ENCODE results near the gene C11orf65. TPM values are rescaled to one million over a fixed set of nuclear protein-coding genes. Genes with fewer than 3 reads are reported as not detected.

The C11orf65 gene
- total and polyA plus RNA-seq, 7 experiments from 2014 or later: 0.27 to 2.0 (median 0.61) TPM

- Histone ChIP-seq H3K4me3 (ENCODE audit: low read length) (no peak overlapping the region), H3K27me3 (ENCODE audit: control insufficient read depth in 2 of 2, insufficient read depth in 2 of 2, low read length in 2 of 2) (no peaks in the 10 kb centered on the region), H3K27ac (ENCODE audit: low read depth, low read length) (no peak overlapping the region), H3K9me3 (ENCODE audit: control insufficient read depth in 2 of 3, low read length in 3 of 3) (no peaks in the 10 kb centered on the region), H3K36me3 (ENCODE audit: control insufficient read depth in 2 of 3, insufficient read depth in 3 of 3, low read length in 3 of 3) (peaks cover 9 to 38% (median 12%) of the 10 kb centered on the region in 3 experiments), H3K4me1 (ENCODE audit: control insufficient read depth in 2 of 2, insufficient read depth in 2 of 2, low read length in 2 of 2) (no peaks in the 10 kb centered on the region)
- intact Hi-C loops (cut with micrococcal nuclease): no loop called here
- Mint-ChIP-seq H3K9me3 (peaks cover 0 to 15% (median 2%) of the 10 kb centered on the region in 11 donors), H3K36me3 (peaks cover 0 to 79% (median 62%) of the 10 kb centered on the region in 5 donors), H3K27ac (peak overlapping the region in 3 of 9 donors; percentile 21 to 62 (median 38)), H3K4me3 (no peak overlapping the region), H3K27me3 (no peaks in the 10 kb centered on the region), H3K4me1 (peaks cover 0 to 9% (median 0%) of the 10 kb centered on the region in 7 donors)
- DNase-seq (no peak), ATAC-seq (no peak)
- ChIA-PET CTCF (interaction anchor here (0.8 kb wide), 1 partner anchor 67 kb away, joined by 5 read pairs; no protein-coding TSS in a partner anchor), POLR2A (no interaction called here)
Observed at GRCh38 chr11:108368134-108368533, 99.2 kb downstream of the C11orf65 start.

GRCh38 chr11:108364159-108364558 is 103.2 kb downstream of the C11orf65 start:
- ATAC-seq (no peak), DNase-seq (no peak)
- no peak overlapping the region for H3K27ac ChIP-seq (ENCODE audit: low read depth, low read length)
- no peaks in the 10 kb centered on the region for H3K27me3 Mint-ChIP-seq
- no peak overlapping the region for H3K4me3 ChIP-seq (ENCODE audit: low read length)
- H3K9me3 ChIP-seq (ENCODE audit: control insufficient read depth in 2 of 3, low read length in 3 of 3): no peaks in the 10 kb centered on the region
- H3K4me1 Mint-ChIP-seq: peaks cover 0 to 9% (median 0%) of the 10 kb centered on the region in 7 donors
- peaks cover 9 to 42% (median 12%) of the 10 kb centered on the region in 3 experiments for H3K36me3 ChIP-seq (ENCODE audit: control insufficient read depth in 2 of 3, insufficient read depth in 3 of 3, low read length in 3 of 3)
- CTCF ChIA-PET: interaction anchor here (0.5 kb wide), 1 partner anchor 19 kb away, joined by 3 read pairs; no protein-coding TSS in a partner anchor
- POLR2A ChIA-PET: no interaction called here
- peaks cover 0 to 53% (median 48%) of the 10 kb centered on the region in 5 donors for H3K36me3 Mint-ChIP-seq
- peaks cover 0 to 4% (median 0%) of the 10 kb centered on the region in 11 donors for H3K9me3 Mint-ChIP-seq
- peak overlapping the region in 2 of 9 donors; percentile 3 to 32 for H3K27ac Mint-ChIP-seq
- no peaks in the 10 kb centered on the region for H3K4me1 ChIP-seq (ENCODE audit: control insufficient read depth in 2 of 2, insufficient read depth in 2 of 2, low read length in 2 of 2)
- H3K27me3 ChIP-seq (ENCODE audit: control insufficient read depth in 2 of 2, insufficient read depth in 2 of 2, low read length in 2 of 2): no peaks in the 10 kb centered on the region
- intact Hi-C loops (cut with micrococcal nuclease): no loop called here
- H3K4me3 Mint-ChIP-seq: no peak overlapping the region

GRCh38 chr11:108351468-108351867 is 115.9 kb downstream of the C11orf65 start:
- Histone ChIP-seq H3K4me3 (ENCODE audit: low read length) (no peak overlapping the region), H3K9me3 (ENCODE audit: control insufficient read depth in 2 of 3, low read length in 3 of 3) (no peaks in the 10 kb centered on the region), H3K27ac (ENCODE audit: low read depth, low read length) (no peak overlapping the region), H3K27me3 (ENCODE audit: control insufficient read depth in 2 of 2, insufficient read depth in 2 of 2, low read length in 2 of 2) (no peaks in the 10 kb centered on the region), H3K36me3 (ENCODE audit: control insufficient read depth in 2 of 3, insufficient read depth in 3 of 3, low read length in 3 of 3) (peaks cover 48 to 90% (median 49%) of the 10 kb centered on the region in 3 experiments), H3K4me1 (ENCODE audit: control insufficient read depth in 2 of 2, insufficient read depth in 2 of 2, low read length in 2 of 2) (no peaks in the 10 kb centered on the region)
- Mint-ChIP-seq H3K9me3 (peaks cover 0 to 1% (median 0%) of the 10 kb centered on the region in 11 donors), H3K27me3 (no peaks in the 10 kb centered on the region), H3K36me3 (peaks cover 33 to 86% (median 74%) of the 10 kb centered on the region in 5 donors), H3K4me3 (no peak overlapping the region), H3K4me1 (peaks cover 0 to 11% (median 5%) of the 10 kb centered on the region in 7 donors), H3K27ac (peak overlapping the region in 6 of 9 donors; percentile 8 to 79 (median 40))
- CTCF ChIA-PET: interaction anchor here (0.9 kb wide), 1 partner anchor 181 kb away, joined by 3 read pairs; no protein-coding TSS in a partner anchor
- POLR2A ChIA-PET: no interaction called here
- no peak for ATAC-seq
- DNase-seq: no peak
- intact Hi-C loops (cut with micrococcal nuclease): loop anchor here in 1 of 2 donors (2.0 kb wide), 1 partner anchor 15 kb away; no protein-coding TSS in a partner anchor

GRCh38 chr11:108346451-108346850 is 120.9 kb downstream of the C11orf65 start:
- Mint-ChIP-seq H3K9me3 (peaks cover 0 to 1% (median 0%) of the 10 kb centered on the region in 11 donors), H3K27ac (peak overlapping the region in 3 of 9 donors; percentile 36 to 76 (median 64)), H3K36me3 (peaks cover 24 to 70% (median 54%) of the 10 kb centered on the region in 5 donors), H3K4me3 (no peak overlapping the region), H3K27me3 (no peaks in the 10 kb centered on the region), H3K4me1 (peaks cover 2 to 34% (median 22%) of the 10 kb centered on the region in 7 donors)
- Histone ChIP-seq H3K27me3 (ENCODE audit: control insufficient read depth in 2 of 2, insufficient read depth in 2 of 2, low read length in 2 of 2) (no peaks in the 10 kb centered on the region), H3K4me3 (ENCODE audit: low read length) (no peak overlapping the region), H3K4me1 (ENCODE audit: control insufficient read depth in 2 of 2, insufficient read depth in 2 of 2, low read length in 2 of 2) (no peaks in the 10 kb centered on the region), H3K27ac (ENCODE audit: low read depth, low read length) (peak overlapping the region; percentile 37), H3K9me3 (ENCODE audit: control insufficient read depth in 2 of 3, low read length in 3 of 3) (no peaks in the 10 kb centered on the region), H3K36me3 (ENCODE audit: control insufficient read depth in 2 of 3, insufficient read depth in 3 of 3, low read length in 3 of 3) (peaks cover 20 to 66% (median 21%) of the 10 kb centered on the region in 3 experiments)
- intact Hi-C loops (cut with micrococcal nuclease): no loop called here
- no peak for DNase-seq
- CTCF ChIA-PET: no interaction called here
- ATAC-seq: no peak
- POLR2A ChIA-PET: no interaction called here

GRCh38 chr11:108345767-108346166 is 121.6 kb downstream of the C11orf65 start:
- Histone ChIP-seq H3K4me1 (ENCODE audit: control insufficient read depth in 2 of 2, insufficient read depth in 2 of 2, low read length in 2 of 2) (no peaks in the 10 kb centered on the region), H3K27ac (ENCODE audit: low read depth, low read length) (no peak overlapping the region), H3K9me3 (ENCODE audit: control insufficient read depth in 2 of 3, low read length in 3 of 3) (no peaks in the 10 kb centered on the region), H3K27me3 (ENCODE audit: control insufficient read depth in 2 of 2, insufficient read depth in 2 of 2, low read length in 2 of 2) (no peaks in the 10 kb centered on the region), H3K4me3 (ENCODE audit: low read length) (no peak overlapping the region), H3K36me3 (ENCODE audit: control insufficient read depth in 2 of 3, insufficient read depth in 3 of 3, low read length in 3 of 3) (peaks cover 14 to 59% (median 19%) of the 10 kb centered on the region in 3 experiments)
- Mint-ChIP-seq H3K27me3 (no peaks in the 10 kb centered on the region), H3K4me1 (peaks cover 2 to 34% (median 22%) of the 10 kb centered on the region in 7 donors), H3K4me3 (no peak overlapping the region), H3K9me3 (peaks cover 0 to 1% (median 0%) of the 10 kb centered on the region in 11 donors), H3K27ac (peak overlapping the region in 5 of 9 donors; percentile 36 to 77 (median 54)), H3K36me3 (peaks cover 23 to 63% (median 52%) of the 10 kb centered on the region in 5 donors)
- no peak for DNase-seq
- no peak for ATAC-seq
- ChIA-PET CTCF (interaction anchor here (0.8 kb wide), 1 partner anchor 308 kb away, joined by 3 read pairs; no protein-coding TSS in a partner anchor), POLR2A (no interaction called here)
- intact Hi-C loops (cut with micrococcal nuclease): loop anchor here in 1 of 2 donors (1.0 kb wide), 1 partner anchor 8 kb away; no protein-coding TSS in a partner anchor

GRCh38 chr11:108343714-108344113 is 123.6 kb downstream of the C11orf65 start:
- Mint-ChIP-seq H3K9me3 (peaks cover 0 to 1% (median 0%) of the 10 kb centered on the region in 11 donors), H3K4me1 (peaks cover 8 to 38% (median 22%) of the 10 kb centered on the region in 7 donors), H3K4me3 (no peak overlapping the region), H3K27ac (peak overlapping the region in 6 of 9 donors; percentile 8 to 75 (median 66)), H3K36me3 (peaks cover 11 to 46% (median 35%) of the 10 kb centered on the region in 5 donors), H3K27me3 (no peaks in the 10 kb centered on the region)
- ChIA-PET POLR2A (interaction anchor here (1.1 kb wide), 1 partner anchor 39 kb away, joined by 3 read pairs; no protein-coding TSS in a partner anchor), CTCF (interaction anchor here (1.2 kb wide), 1 partner anchor 304 kb away, joined by 3 read pairs; no protein-coding TSS in a partner anchor)
- Histone ChIP-seq H3K36me3 (ENCODE audit: control insufficient read depth in 2 of 3, insufficient read depth in 3 of 3, low read length in 3 of 3) (peaks cover 5 to 44% (median 15%) of the 10 kb centered on the region in 3 experiments), H3K9me3 (ENCODE audit: control insufficient read depth in 2 of 3, low read length in 3 of 3) (no peaks in the 10 kb centered on the region), H3K4me1 (ENCODE audit: control insufficient read depth in 2 of 2, insufficient read depth in 2 of 2, low read length in 2 of 2) (no peaks in the 10 kb centered on the region), H3K27ac (ENCODE audit: low read depth, low read length) (no peak overlapping the region), H3K27me3 (ENCODE audit: control insufficient read depth in 2 of 2, insufficient read depth in 2 of 2, low read length in 2 of 2) (no peaks in the 10 kb centered on the region), H3K4me3 (ENCODE audit: low read length) (no peak overlapping the region)
- DNase-seq (no peak), ATAC-seq (no peak)
- intact Hi-C loops (cut with micrococcal nuclease): loop anchor here (5.0 kb wide), 3 partner anchors 124 to 304 kb away; partner anchors contain the start of genes C11orf65 (in 1 of the 2) and EXPH5 (in 1 of the 2)
